MCF 10A (cell line): ENCODE results near the gene MYCN. TPM values are rescaled to one million over a fixed set of nuclear protein-coding genes. Genes with fewer than 3 reads are reported as not detected.

Experiments used
- BruUV-seq: library from RNA; stranded (reverse); fragments of 400-500 nt; replicated peaks from 2 replicates; lab custom pipeline; 2021; lab: Mats Ljungman, UMichigan
- CTCF ChIA-PET: fragments of 300-600 bp; sonication (Branson Sonifier 250); formaldehyde crosslinking; extraction: SDS; loops from one replicate; lab custom pipeline; 2021; ENCODE audit warnings: antibody characterized with exemption, inconsistent platforms; lab: Yijun Ruan, JAX
- POLR2A ChIA-PET: fragments of 300-600, 350-650 bp; sonication (Branson Sonifier 250); formaldehyde crosslinking; extraction: SDS; loops from one replicate; lab custom pipeline; 2020; ENCODE audit warnings: antibody characterized with exemption, inconsistent platforms; lab: Yijun Ruan, JAX
- DNase-seq: peaks from one replicate; pipeline ENCODE4 v3.0.0-alpha.2; 2018; ENCODE audit not compliant: unreplicated experiment
- H3K27ac Mint-ChIP-seq: one replicate; pipeline ENCODE4 v1.8.0; 2022; ENCODE audit warnings: mild to moderate bottlenecking, low read depth, mixed read lengths; ENCODE audit not compliant: unreplicated experiment
- H3K27me3 Mint-ChIP-seq: one replicate; pipeline ENCODE4 v1.8.0; 2022; ENCODE audit warnings: mixed read lengths; ENCODE audit not compliant: insufficient read depth, unreplicated experiment
- H3K36me3 Mint-ChIP-seq: one replicate; pipeline ENCODE4 v1.8.0; 2022; ENCODE audit warnings: mild to moderate bottlenecking, moderate library complexity, mixed read lengths; ENCODE audit not compliant: insufficient read depth, unreplicated experiment
- H3K4me1 Mint-ChIP-seq: one replicate; pipeline ENCODE4 v1.8.0; 2022; ENCODE audit warnings: mixed read lengths; ENCODE audit not compliant: insufficient read depth, unreplicated experiment
- H3K4me3 Mint-ChIP-seq: one replicate; pipeline ENCODE4 v1.8.0; 2022; ENCODE audit warnings: mild to moderate bottlenecking, moderate library complexity, mixed read lengths; ENCODE audit not compliant: unreplicated experiment
- H3K9me3 Mint-ChIP-seq: one replicate; pipeline ENCODE4 v1.8.0; 2022; ENCODE audit warnings: mixed read lengths; ENCODE audit not compliant: unreplicated experiment
- intact Hi-C: fragments of 100-400 bp; cut with micrococcal nuclease; formaldehyde crosslinking; loops from 2 replicates; pipeline ENCODE4 v1.14.1; 2022
- total RNA-seq: library from RNA; stranded (reverse); gene quantifications from 2 replicates; pipeline ENCODE4 v1.2.3, GENCODE V29; 2022
- TF ChIP-seq, protein P1 (sequence below): fragments of 200-600 bp; IDR thresholded peaks from one replicate; pipeline ENCODE4 v1.8.0; 2022; ENCODE audit warnings: antibody characterized with exemption, mild to moderate bottlenecking; ENCODE audit not compliant: unreplicated experiment

The MYCN gene
- total RNA-seq, 1 experiment from 2014 or later = not detected

GRCh38 chr2:15940661-15941480, 521 bp downstream of the MYCN start:
- Mint-ChIP-seq H3K27me3 (peaks cover 49% of the 10 kb centered on the region), H3K9me3 (no peaks in the 10 kb centered on the region), H3K27ac (no peak overlapping the region), H3K4me3 (no peak overlapping the region), H3K36me3 (no peaks in the 10 kb centered on the region), H3K4me1 (no peaks in the 10 kb centered on the region)
- ChIA-PET POLR2A (interaction anchor here (0.5 kb wide), 1 partner anchor 386 kb away, joined by 3 read pairs; no protein-coding TSS in a partner anchor), CTCF (interaction anchor here (0.5 to 4.3 kb wide), 19 partner anchors 8 to 713 kb away, joined by 3 to 57 read pairs (median 4); no protein-coding TSS in a partner anchor)
- BruUV-seq = no TSS peak
- TF ChIP-seq, protein P1, sequence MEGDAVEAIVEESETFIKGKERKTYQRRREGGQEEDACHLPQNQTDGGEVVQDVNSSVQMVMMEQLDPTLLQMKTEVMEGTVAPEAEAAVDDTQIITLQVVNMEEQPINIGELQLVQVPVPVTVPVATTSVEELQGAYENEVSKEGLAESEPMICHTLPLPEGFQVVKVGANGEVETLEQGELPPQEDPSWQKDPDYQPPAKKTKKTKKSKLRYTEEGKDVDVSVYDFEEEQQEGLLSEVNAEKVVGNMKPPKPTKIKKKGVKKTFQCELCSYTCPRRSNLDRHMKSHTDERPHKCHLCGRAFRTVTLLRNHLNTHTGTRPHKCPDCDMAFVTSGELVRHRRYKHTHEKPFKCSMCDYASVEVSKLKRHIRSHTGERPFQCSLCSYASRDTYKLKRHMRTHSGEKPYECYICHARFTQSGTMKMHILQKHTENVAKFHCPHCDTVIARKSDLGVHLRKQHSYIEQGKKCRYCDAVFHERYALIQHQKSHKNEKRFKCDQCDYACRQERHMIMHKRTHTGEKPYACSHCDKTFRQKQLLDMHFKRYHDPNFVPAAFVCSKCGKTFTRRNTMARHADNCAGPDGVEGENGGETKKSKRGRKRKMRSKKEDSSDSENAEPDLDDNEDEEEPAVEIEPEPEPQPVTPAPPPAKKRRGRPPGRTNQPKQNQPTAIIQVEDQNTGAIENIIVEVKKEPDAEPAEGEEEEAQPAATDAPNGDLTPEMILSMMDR = no peak
- DNase-seq = no peak
- intact Hi-C loops = no loop called here

DNA sequence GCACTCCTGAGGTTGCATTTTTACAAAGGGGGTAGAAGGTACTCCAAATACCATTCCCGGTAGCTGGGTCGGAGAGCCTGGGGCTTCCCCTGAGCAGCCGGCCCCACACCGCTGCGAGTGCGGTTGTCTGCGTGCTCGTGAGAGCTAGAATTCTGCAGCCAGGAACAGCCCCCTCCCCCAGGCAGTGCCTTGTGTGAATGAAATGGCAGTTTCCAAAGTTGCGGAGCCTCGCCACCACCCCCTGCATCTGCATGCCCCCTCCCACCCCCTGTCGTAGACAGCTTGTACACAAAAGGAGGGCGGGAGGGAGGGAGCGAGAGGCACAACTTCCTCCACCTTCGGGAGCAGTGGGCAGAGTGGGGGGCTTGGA, 1.1 kb downstream of the MYCN start:
- POLR2A ChIA-PET = interaction anchor here (0.6 kb wide), 1 partner anchor 234 kb away, joined by 3 read pairs; no protein-coding TSS in a partner anchor
- H3K9me3 Mint-ChIP-seq = no peaks in the 10 kb centered on the region
- H3K27ac Mint-ChIP-seq = no peak overlapping the region
- intact Hi-C loops = no loop called here
- H3K36me3 Mint-ChIP-seq = no peaks in the 10 kb centered on the region
- H3K4me1 Mint-ChIP-seq = no peaks in the 10 kb centered on the region
- H3K27me3 Mint-ChIP-seq = peaks cover 43% of the 10 kb centered on the region
- H3K4me3 Mint-ChIP-seq = no peak overlapping the region
- TF ChIP-seq, protein P1 = no peak
- CTCF ChIA-PET = interaction anchor here (0.7 to 4.3 kb wide), 5 partner anchors 10 to 667 kb away, joined by 3 to 57 read pairs (median 8); no protein-coding TSS in a partner anchor
- no TSS peak for BruUV-seq
- no peak for DNase-seq

DNA sequence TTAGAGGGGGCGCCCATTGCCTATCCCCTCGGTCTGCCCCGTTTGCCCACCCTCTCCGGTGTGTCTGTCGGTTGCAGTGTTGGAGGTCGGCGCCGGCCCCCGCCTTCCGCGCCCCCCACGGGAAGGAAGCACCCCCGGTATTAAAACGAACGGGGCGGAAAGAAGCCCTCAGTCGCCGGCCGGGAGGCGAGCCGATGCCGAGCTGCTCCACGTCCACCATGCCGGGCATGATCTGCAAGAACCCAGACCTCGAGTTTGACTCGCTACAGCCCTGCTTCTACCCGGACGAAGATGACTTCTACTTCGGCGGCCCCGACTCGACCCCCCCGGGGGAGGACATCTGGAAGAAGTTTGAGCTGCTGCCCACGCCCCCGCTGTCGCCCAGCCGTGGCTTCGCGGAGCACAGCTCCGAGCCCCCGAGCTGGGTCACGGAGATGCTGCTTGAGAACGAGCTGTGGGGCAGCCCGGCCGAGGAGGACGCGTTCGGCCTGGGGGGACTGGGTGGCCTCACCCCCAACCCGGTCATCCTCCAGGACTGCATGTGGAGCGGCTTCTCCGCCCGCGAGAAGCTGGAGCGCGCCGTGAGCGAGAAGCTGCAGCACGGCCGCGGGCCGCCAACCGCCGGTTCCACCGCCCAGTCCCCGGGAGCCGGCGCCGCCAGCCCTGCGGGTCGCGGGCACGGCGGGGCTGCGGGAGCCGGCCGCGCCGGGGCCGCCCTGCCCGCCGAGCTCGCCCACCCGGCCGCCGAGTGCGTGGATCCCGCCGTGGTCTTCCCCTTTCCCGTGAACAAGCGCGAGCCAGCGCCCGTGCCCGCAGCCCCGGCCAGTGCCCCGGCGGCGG, 1.7 kb downstream of the MYCN start:
- no peaks in the 10 kb centered on the region for H3K9me3 Mint-ChIP-seq
- no peak overlapping the region for H3K27ac Mint-ChIP-seq
- TF ChIP-seq, protein P1 = no peak
- POLR2A ChIA-PET = interaction anchor here (0.6 kb wide), 1 partner anchor 233 kb away, joined by 3 read pairs; no protein-coding TSS in a partner anchor
- no peak overlapping the region for H3K4me3 Mint-ChIP-seq
- no TSS peak for BruUV-seq
- DNase-seq = no peak
- H3K27me3 Mint-ChIP-seq = peaks cover 36% of the 10 kb centered on the region
- intact Hi-C loops = no loop called here
- no peaks in the 10 kb centered on the region for H3K4me1 Mint-ChIP-seq
- CTCF ChIA-PET = interaction anchor here (0.7 to 4.3 kb wide), 5 partner anchors 9 to 713 kb away, joined by 3 to 57 read pairs (median 8); no protein-coding TSS in a partner anchor
- H3K36me3 Mint-ChIP-seq = no peaks in the 10 kb centered on the region
